Body of pancreas (tissue), 4 donors: ENCODE measurements around the gene LIPC. TPM values are rescaled to one million over a fixed set of nuclear protein-coding genes. Genes with fewer than 3 reads are reported as not detected.
A peak's percentile ranks its signal among the peaks of the same experiment; 100 is the strongest.

Experiments used
- ATAC-seq: fragments of 150-250 bp; one replicate; pipeline ENCODE4 v1.9.1; 2016
- DNase-seq, 4 donors: peaks; one replicate each; pipeline ENCODE4 v3.0.0-alpha.2; 2019
- H3K27ac ChIP-seq, 4 donors: fragments of 200-600 bp; sonication (generic); 1 replicate in 3 of 4; 2 replicates in 1 of 4; pipeline versions ENCODE4 v1.5.1 to v1.6.1; 2016 to 2019; ENCODE audit warnings: mild to moderate bottlenecking in 1 of 4, mixed read lengths in 1 of 4, moderate library complexity in 1 of 4
- H3K27me3 ChIP-seq, 2 donors: fragments of 200-600 bp; sonication (generic); one replicate each; pipeline ENCODE4 v1.6.0; 2016; ENCODE audit warnings: mild to moderate bottlenecking in 1 of 2
- H3K36me3 ChIP-seq, 2 donors: fragments of 200-600 bp; sonication (generic); replicated peaks in 1 of 2; 2 replicates each; pipeline ENCODE4 v1.5.1; 2016; ENCODE audit warnings: low read depth in 2 of 2; ENCODE audit not compliant: insufficient read depth in 1 of 2
- H3K4me1 ChIP-seq: fragments of 200-600 bp; sonication (generic); one replicate; pipeline ENCODE4 v1.6.0; 2016
- H3K4me3 ChIP-seq, 2 donors: fragments of 200-600 bp; sonication (generic); 1 replicate in 1 of 2; 2 replicates in 1 of 2; pipeline ENCODE4 v1.5.1; 2016 to 2019
- H3K9me3 ChIP-seq, 3 donors: fragments of 200-600 bp; sonication (generic); 1 replicate in 2 of 3; 2 replicates in 1 of 3; pipeline ENCODE4 v1.5.1; 2016
- POLR2A ChIP-seq, 3 donors: fragments of 450-650 bp; IDR thresholded peaks; one replicate each; pipeline ENCODE4 v1.6.1; 2016; ENCODE audit warnings: antibody characterized with exemption in 3 of 3, mild to moderate bottlenecking in 2 of 3
- WGBS, 2 donors: methylation state at CpG; one replicate each; pipeline ENCODE4 v1.1.5; 2017; 5-methylcytosine and 5-hydroxymethylcytosine counted together
- intact Hi-C: fragments of 100-400 bp; cut with DNase I; formaldehyde crosslinking; loops from one replicate; pipeline ENCODE4 v1.15.1; 2023
- total RNA-seq, 2 donors: library from RNA; depleted of rRNA; stranded (reverse); fragments of >200 nt; gene quantifications; one replicate each; pipeline ENCODE4 v1.1.0, GENCODE V29; 2016
- TF ChIP-seq, protein P1 (sequence below), 7 experiments: fragments of 450-650 bp in 4 of 7; fragments of 200-600 bp in 3 of 7; sonication (generic) in 3 of 7; IDR thresholded peaks; one replicate each; pipeline ENCODE4 v1.5.1; 2016 to 2019; ENCODE audit warnings: antibody characterized with exemption in 7 of 7

LIPC gene
- total RNA-seq, 2 donors from 2014 or later, result 1.6 to 2.3 TPM

DNA sequence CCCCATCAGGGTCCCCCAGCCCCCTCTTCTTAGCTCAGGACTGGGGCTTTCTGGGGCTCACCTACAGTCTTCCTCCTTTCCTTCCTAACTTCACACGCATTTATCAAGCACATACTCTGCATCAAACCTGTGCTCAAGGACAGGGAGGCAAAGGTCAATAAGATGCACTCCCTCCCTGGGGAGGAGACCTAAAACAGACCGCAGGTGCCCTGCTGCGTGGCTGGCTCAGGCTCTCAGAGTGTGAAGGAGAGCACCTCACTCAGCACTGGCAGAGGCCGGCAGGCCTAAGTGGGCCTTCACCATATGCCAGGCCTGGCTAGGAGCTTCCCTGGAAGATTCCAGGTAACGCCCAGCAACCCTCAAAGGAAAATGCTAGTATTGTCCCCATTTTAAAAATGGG is 16.5 kb downstream of the LIPC start:
- 71% methylated on average over 5 of the region's 5 CpGs for WGBS, 2 donors
- Histone ChIP-seq H3K27me3 (no peaks in the 10 kb centered on the region), H3K4me3 (no peak overlapping the region), H3K36me3 (no peaks in the 10 kb centered on the region), H3K9me3 (no peaks in the 10 kb centered on the region), H3K4me1 (no peaks in the 10 kb centered on the region), H3K27ac (peak overlapping the region in 3 of 4 donors; percentile 14 to 57 (median 30))
- no peak for ATAC-seq
- DNase-seq, result no peak
- intact Hi-C loops, result no loop called here
- TF ChIP-seq, protein P1, sequence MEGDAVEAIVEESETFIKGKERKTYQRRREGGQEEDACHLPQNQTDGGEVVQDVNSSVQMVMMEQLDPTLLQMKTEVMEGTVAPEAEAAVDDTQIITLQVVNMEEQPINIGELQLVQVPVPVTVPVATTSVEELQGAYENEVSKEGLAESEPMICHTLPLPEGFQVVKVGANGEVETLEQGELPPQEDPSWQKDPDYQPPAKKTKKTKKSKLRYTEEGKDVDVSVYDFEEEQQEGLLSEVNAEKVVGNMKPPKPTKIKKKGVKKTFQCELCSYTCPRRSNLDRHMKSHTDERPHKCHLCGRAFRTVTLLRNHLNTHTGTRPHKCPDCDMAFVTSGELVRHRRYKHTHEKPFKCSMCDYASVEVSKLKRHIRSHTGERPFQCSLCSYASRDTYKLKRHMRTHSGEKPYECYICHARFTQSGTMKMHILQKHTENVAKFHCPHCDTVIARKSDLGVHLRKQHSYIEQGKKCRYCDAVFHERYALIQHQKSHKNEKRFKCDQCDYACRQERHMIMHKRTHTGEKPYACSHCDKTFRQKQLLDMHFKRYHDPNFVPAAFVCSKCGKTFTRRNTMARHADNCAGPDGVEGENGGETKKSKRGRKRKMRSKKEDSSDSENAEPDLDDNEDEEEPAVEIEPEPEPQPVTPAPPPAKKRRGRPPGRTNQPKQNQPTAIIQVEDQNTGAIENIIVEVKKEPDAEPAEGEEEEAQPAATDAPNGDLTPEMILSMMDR (IDR thresholded peaks at IDR 0.05), result no peak
- no peak for TF ChIP-seq POLR2A (IDR thresholded peaks at IDR 0.05)

DNA sequence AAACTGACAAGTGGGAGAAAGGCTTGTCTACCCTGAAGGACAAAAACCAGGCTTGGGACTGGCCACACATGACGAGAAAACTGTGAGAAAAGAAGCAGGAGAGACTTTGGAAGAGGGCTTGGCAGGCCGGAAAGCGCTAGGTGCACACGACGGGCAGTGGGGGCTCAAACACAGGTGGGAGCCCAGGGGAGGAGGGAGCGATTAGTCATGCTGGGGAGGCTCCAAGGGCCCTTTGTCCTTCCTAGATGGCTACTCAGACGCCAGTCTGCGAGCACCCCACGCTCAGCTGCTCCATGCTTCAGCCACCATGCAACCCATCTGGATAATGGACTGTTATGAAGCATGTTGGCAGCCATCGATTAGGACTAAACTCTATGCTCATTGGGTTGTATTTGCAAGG is 17.1 kb downstream of the LIPC start:
- Histone ChIP-seq H3K27me3 (no peaks in the 10 kb centered on the region), H3K4me3 (no peak overlapping the region), H3K9me3 (no peaks in the 10 kb centered on the region), H3K27ac (no peak overlapping the region), H3K36me3 (no peaks in the 10 kb centered on the region), H3K4me1 (peaks cover 1% of the 10 kb centered on the region)
- no peak for ATAC-seq
- TF ChIP-seq POLR2A (IDR thresholded peaks at IDR 0.05), result no peak
- TF ChIP-seq, protein P1 (IDR thresholded peaks at IDR 0.05), result no peak
- no peak for DNase-seq
- intact Hi-C loops, result no loop called here
- WGBS, 2 donors, result 81 to 84% methylated on average over 7 to 9 of the region's 10 CpGs

DNA sequence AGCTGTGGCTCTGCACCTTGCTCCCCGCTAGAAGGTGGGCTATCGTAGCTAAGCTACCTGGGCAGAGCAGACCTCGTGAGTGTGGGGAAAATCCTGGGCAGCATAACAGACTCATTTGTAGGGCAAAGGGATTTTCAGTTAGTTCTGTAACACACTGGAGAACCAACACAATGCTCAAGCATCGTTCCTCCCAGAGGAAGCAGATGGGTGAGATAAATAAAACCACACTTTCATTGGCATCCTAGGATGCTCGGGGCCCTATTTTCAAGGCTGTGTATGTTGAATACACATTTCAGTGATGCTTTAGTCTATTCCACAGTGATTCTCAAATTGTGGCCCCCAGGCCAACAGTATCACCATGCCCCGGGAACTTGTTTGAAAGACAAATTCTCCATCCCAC is 20.0 kb downstream of the LIPC start:
- H3K36me3 ChIP-seq, result no peaks in the 10 kb centered on the region
- no peaks in the 10 kb centered on the region for H3K9me3 ChIP-seq
- no peaks in the 10 kb centered on the region for H3K27me3 ChIP-seq
- TF ChIP-seq, protein P1 (IDR thresholded peaks at IDR 0.05), result no peak
- TF ChIP-seq POLR2A (IDR thresholded peaks at IDR 0.05), result no peak
- no peak overlapping the region for H3K27ac ChIP-seq
- 85 to 87% methylated on average over 6 of the region's 6 CpGs for WGBS, 2 donors
- no peak overlapping the region for H3K4me3 ChIP-seq
- DNase-seq (no peak), ATAC-seq (no peak)
- H3K4me1 ChIP-seq, result peaks cover 8% of the 10 kb centered on the region
- intact Hi-C loops, result no loop called here

DNA sequence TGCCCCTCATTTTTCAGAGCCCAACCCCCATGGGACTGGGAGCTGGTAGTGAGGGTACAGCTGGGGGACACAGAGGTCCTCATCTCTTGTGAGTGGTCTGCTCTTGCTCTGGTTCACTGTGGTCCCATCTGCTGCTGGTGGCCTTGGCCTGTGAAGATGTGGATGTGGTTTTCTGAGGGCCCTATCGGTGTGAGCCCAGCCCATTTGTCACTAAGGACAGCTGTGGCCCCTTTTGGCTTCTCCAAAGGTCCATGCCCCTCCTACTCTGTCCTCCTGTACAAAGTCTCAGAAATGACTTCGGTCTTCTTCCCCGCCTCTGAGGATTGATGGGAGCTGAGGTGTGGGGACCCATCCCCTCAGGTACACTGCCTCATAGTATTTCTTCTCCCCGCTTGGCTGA is 21.0 kb downstream of the LIPC start:
- no peak for ATAC-seq

More for the DNA sequence above, 21.0 kb downstream of the LIPC start:
- TF ChIP-seq POLR2A (IDR thresholded peaks at IDR 0.05), result no peak
- TF ChIP-seq, protein P1 (IDR thresholded peaks at IDR 0.05), result no peak
- 89 to 100% methylated on average over 3 to 4 of the region's 4 CpGs for WGBS, 2 donors
- peaks cover 9% of the 10 kb centered on the region for H3K4me1 ChIP-seq
- intact Hi-C loops, result no loop called here
- no peaks in the 10 kb centered on the region for H3K9me3 ChIP-seq
- no peaks in the 10 kb centered on the region for H3K36me3 ChIP-seq
- no peak overlapping the region for H3K4me3 ChIP-seq
- no peak for DNase-seq
- no peaks in the 10 kb centered on the region for H3K27me3 ChIP-seq
- H3K27ac ChIP-seq, result no peak overlapping the region
